Measurements from ENCODE around the gene NR4A3.

NR4A3 gene

DNA sequence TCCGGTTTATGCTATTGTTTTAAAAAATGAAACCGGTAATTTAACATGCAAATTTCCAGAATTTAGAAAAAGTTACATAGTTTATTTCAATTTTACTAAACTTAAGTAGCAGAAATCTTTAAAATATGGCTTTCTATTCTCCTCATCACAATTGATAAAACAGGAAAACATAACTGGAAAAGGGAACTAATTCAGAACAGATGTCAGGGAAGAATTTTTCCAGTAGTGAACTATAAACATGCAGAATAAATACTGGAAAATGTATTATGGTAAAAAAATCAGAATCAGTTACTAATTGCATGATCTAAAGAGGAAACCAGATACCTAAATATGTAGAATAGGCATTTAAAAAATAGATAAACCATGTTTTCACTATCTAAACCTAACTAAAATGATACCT is 7.3 kb upstream of the NR4A3 start:
- DNase-seq (ENCODE audit: low spot score), result no peak

DNA sequence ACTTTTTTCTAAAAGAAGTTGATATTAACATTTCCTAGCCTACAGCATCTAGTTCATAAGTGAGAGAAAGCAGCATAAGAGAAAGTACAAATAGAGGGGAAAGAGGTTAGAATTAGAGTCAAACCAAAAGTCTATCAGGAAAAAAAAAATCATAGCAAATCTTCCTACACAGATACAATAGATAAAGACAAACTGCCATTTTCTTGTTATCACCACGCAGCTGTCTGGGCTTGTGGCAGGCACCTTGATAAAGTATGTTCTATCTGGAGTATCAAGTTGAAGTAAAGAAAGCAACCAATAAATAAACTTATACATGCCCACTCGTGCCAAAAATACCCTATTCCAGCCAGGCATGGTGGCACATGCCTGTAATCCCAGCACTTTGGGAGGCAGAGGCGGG is 5.3 kb upstream of the NR4A3 start:
- DNase-seq (ENCODE audit: low spot score), result no peak

DNA sequence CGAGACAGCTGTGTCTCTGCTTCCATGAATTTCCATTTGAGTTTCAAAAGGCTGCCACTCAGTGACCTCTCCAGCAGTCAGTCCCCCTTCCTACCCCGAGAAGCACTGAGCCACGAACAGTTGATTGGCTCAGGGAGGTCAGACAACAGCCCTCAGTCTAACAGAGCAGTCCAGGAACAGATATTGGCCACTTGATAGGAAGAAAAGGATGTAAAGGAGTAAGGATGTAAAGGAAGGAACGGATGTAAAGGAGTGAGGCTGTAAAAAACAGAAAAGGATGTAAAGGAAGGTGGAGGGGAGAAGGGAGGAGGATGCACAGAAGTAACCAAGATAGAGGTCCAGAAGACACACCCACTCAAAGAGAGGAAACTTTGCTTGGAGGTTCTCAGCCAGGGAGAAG is 3.2 kb upstream of the NR4A3 start:
- no peak for DNase-seq (ENCODE audit: low spot score)

DNA sequence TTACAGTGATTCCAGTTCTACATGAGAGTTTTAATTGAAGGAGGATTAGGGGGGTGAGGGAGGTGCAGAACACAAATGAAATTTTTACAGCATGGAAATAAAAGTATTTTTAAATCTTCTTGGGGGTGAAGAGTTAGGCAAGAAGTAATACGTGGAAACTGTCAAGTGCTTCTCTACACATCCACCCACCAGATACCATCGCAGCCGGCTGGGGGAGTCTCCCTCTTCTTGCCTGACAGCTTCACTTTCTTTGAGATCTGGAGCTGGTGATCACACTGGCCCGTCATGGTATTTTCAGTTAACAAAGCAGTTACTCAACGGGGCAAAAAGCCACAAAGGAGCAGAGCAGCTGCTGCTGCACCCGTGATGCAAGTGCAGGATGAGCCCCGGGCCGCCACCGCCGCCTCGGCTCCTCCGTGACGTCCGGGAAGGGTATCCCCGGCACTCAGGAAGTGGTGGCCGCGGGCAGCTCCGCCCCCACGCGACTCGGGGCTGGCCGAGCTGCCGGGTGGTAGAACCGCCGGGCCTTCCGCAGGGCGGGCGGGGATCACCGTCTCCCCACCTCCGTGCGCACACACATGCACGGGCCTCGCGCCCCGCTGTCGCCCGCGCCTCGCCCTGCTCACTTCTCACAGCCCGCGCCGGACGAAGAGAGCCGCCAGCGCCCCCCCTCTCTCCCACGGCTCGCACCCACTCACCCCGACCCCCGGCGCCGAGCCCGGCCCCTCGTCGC is 2.4 kb upstream of the NR4A3 start:
- peak; percentile 21 for DNase-seq (ENCODE audit: low spot score)

DNA sequence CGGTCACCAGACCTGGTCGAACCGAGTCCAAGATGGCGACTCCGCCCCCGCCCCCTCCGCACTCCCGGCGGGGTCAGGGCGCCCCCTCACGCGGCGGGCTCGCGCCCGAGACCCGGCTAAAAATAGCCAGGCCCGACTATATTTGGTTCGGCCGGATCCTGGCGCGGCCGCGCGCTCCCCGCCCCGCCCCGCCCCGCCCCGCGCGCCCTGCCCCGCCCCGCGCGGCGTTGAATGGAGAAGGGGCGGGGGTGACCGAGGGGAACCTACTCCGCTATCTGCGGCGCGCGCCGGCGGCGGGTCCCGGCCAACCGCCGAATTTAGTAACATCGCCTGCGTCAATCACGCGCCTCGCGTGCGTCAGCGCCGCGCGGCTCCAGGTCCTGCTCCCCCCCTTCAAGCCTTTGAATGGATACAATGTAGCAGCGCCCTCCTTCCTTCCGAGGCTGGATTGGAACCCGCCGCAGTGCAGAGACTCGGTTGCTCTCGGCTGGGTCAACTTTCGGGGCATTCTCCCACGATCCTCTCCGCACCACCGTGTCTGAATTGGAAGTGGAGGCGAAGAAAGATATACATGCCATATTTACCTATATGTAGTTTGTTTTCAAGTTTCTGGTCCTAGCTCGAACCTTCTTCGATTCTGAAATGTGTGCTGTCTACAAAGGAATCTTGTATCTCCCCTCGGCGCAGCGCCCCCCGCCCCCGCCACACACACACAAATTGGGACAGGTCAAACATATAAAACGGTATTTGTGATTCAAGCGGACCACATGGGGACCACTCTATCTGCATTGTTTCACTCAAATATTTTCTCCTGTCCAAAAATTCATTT is 1.6 kb upstream of the NR4A3 start:
- DNase-seq (ENCODE audit: low spot score), result peak; percentile 61

DNA sequence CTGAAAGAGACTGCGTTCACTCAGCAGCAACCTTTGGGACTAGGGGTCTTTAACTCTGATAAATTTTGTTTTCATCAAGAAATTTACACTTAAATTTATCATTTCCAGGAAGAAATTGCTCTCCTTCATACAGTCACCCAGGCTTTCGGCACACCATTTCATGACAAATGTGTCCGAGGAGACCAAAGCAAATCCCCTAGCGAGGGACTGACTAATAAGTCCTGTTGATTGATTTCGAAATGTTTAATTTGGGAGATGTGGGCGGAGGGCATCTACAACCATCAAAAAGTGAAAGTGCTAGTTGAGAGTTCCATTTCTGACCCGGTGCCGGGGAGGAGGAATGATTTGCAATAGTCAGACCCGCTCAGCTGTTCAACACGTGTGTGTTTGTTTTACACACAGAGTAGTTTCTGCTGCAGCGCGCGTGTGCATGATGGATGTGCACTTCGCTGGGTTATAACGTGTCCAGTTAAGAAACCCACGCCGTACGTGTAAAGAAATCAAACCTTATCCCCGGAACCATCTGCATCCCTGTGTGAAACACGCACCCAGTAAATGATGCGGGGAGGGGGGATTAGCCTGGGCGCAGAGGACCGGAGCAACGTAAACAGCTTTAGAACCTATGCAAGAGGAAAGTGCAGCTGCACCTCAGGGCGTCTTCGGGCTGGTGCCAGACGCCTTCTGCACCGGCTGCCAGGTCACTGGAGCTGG is 845 bp upstream of the NR4A3 start:
- DNase-seq (ENCODE audit: low spot score), result peak; percentile 29

DNA sequence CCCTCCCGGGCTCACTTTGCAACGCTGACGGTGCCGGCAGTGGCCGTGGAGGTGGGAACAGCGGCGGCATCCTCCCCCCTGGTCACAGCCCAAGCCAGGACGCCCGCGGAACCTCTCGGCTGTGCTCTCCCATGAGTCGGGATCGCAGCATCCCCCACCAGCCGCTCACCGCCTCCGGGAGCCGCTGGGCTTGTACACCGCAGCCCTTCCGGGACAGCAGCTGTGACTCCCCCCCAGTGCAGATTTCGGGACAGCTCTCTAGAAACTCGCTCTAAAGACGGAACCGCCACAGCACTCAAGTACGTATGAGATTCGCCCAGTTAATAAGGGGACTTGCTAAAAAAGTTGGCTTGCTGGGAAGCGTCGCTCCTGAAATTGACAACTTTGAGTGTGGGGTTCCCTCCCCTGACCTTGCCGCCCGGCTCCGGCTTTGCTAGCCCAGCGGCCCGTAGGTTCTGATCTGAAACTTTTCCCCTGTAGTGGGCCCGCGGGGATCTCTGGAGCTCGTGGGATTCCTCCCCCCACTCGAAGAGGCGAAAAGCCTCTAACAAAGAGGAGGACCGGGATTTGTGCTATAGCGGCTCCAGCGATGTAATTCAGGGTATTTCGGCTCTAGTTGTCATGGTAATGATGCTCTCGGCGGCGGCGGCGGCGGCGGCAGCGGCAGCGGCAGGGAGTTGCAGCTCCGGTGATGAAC is 572 bp downstream of the NR4A3 start:
- DNase-seq (ENCODE audit: low spot score), result peak; percentile 5

DNA sequence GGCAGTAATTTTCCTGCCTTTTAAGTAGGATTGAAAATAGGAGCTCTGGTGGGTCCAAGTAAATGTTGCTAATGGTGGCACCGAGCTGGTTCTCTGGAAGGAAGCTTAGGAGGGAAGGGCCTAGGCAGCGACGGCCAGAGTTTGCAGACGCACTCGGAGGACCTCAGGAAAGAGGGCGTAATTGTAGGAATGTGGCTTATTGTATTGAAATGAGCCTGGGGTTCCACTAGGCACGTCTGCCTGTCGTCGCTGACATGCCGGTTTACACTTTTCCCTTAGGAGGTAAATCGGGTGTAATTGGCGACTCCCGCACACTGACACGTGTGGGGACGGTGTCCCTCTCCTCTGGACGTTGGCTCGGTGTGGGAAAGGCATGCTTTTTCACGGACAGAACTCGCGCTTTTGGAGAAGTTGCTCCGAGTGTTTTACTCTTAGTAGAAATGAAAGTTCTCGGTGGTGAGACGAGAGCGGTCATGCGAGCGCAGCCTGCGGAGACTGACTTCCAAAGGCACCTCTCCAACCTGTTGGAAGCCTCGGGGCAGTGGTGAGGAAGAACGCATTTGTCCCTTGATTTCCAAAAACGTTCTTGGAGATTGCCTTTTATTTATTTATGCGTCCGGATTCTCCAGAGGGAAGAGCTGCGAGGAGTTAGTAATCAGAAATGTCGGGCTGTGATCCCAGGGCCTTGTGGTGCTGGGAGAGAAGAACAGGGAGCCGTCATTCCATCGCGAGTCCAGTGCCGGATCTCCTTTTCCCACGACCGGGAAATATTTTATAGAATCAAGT is 1.3 kb downstream of the NR4A3 start:
- DNase-seq (ENCODE audit: low spot score), result no peak

GRCh38 chr9:99823681-99824377 is 2.1 kb downstream of the NR4A3 start:
- DNase-seq (ENCODE audit: low spot score), result no peak

DNA sequence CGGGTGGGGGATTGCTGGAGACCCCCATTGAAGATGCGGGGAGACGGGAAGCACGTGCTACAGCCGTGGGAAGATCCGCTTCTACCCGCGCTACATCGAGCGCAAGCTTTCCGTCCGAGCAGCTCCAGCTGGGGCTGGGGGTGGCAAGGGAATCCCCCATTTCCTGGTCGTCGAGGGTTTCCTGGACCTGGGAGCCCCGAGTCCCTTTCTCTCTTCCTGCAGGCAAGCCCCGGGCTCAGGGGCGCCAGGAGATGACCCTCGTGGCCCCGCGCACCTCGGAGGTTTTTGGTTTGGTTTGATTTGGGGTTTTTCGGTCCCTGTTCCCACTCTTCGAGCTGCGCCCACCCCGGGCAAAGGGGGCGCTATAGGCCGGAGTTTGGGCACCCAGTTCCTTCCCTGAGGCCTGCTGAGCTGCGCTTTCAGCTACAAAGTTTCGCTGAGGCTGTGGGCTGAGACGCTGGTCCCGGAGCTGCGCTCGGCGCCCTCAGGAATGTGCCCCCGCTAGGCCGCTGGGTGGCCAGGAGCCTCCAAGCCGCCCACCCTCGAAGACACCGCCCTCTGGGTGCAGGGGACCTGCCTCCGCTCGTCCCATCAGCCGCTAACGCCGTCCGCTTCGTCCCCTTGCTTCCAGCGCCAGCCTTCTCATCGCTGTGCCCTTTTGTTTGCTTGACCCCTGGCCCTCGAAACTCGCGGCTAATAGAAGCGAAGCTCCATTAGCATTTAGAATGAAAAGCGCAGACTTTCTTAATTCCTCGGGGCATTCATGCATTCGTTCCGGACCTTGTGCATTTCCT is 2.9 kb downstream of the NR4A3 start:
- DNase-seq (ENCODE audit: low spot score), result no peak

GRCh38 chr9:99825172-99826046 is 3.7 kb downstream of the NR4A3 start:
- DNase-seq (ENCODE audit: low spot score), result no peak

DNA sequence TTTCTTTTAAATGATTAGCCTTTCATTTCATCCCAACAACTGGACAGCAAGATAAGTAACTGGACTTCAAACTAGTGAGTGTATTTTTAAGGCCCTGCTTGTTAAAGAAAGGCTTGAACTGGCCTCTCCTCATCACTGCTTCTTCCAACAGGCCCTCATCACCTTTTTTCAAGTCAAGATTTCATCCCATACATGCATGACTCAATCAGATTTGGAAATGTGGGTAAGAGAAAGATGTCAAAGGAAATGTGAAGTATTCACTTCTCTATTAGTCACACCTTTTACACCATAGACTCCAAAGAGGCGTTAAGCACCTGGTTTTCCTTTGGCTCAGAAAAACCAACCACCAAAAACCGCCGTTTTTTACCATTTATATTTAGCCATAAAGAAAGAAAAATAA is 4.9 kb downstream of the NR4A3 start:
- DNase-seq (ENCODE audit: low spot score), result no peak

DNA sequence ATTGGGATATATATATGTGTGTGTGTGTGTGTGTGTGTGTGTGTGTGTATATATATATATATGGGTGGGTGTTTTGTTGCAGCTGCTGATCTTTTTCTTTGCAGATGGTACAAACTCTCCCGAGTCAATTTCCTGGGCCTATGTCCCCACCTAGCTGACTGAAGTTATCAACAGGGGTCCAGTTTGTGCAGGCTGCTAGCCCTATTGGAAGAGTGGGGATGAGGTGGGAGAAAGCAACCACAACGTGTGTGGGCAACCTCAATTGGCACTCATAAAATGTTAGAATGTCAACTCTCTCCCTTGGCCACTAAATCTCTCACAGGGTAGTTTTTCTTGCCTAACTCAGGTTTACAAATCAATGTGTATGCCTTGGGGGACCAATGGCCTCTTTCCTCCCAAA is 5.6 kb downstream of the NR4A3 start:
- no peak for DNase-seq (ENCODE audit: low spot score)

- DNase-seq (ENCODE audit: low spot score), result no peak
Measured at GRCh38 chr9:99828054-99828416, 6.3 kb downstream of the NR4A3 start.

GRCh38 chr9:99828417-99829176 is 6.9 kb downstream of the NR4A3 start:
- no peak for DNase-seq (ENCODE audit: low spot score)

- no peak for DNase-seq (ENCODE audit: low spot score)
Measured at GRCh38 chr9:99831857-99832557, 10.3 kb downstream of the NR4A3 start.

- DNase-seq (ENCODE audit: low spot score), result no peak
Measured at GRCh38 chr9:99832558-99832864, 10.8 kb downstream of the NR4A3 start.

DNA sequence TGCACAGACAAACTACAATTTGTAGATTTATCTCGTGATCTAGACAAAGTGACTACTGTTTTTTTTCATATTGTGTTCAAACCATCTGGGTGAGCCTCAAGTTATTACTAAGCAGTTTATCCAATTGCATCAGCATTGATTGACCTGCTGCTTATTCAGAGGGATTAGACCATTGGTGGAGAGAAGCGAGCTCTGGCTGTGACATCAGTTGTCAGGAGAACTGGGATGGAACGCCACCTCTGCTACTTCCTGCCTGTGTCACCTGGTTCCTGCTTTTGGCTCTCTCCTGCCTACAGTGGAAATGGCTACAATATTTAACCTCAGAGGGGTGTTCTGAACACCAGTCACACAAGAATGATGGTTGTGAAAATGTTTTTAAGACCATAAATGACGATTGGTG is 12.1 kb downstream of the NR4A3 start:
- DNase-seq (ENCODE audit: low spot score), result no peak

Measured in hematopoietic multipotent progenitor cell treated with erythropoietin and hydrocortisone succinate and interleukin-3 and kit ligand, for 17 days (in vitro differentiated cells).